Keratinocyte (primary cell): ENCODE data around the gene PRKCA. TPM values are rescaled to one million over a fixed set of nuclear protein-coding genes. Genes with fewer than 3 reads are reported as not detected.

Source experiments
- DNase-seq: peaks from one replicate; pipeline ENCODE4 v3.0.0-alpha.2; 2011; ENCODE audit warnings: low read depth, missing footprints, low spot score
- FAIRE-seq: peaks from 2 replicates; lab custom pipeline; 2011; peaks lifted over from hg19 to GRCh38; lab: Jason Lieb, UNC
- H2AFZ ChIP-seq: 2 replicates; pipeline ENCODE4 v1.6.0; 2012; ENCODE audit warnings: low read length, control low read depth, inconsistent platforms; ENCODE audit not compliant: control insufficient read depth
- H3K27ac ChIP-seq: 2 replicates; pipeline ENCODE4 v1.5.1; 2011; ENCODE audit warnings: low read length; ENCODE audit not compliant: control insufficient read depth, insufficient read depth
- H3K27me3 ChIP-seq: 3 replicates; pipeline ENCODE4 v1.6.0; 2011; ENCODE audit warnings: low read length; ENCODE audit not compliant: control insufficient read depth, insufficient read depth; ENCODE audit errors: extremely low read depth
- H3K36me3 ChIP-seq, 2 experiments: 2 replicates in 1 of 2; 3 replicates in 1 of 2; pipeline ENCODE4 v1.5.1; 2011; ENCODE audit warnings: low read length in 2 of 2, mild to moderate bottlenecking in 1 of 2; ENCODE audit not compliant: control insufficient read depth in 2 of 2, insufficient read depth in 2 of 2; ENCODE audit errors: extremely low read depth in 1 of 2
- H3K4me1 ChIP-seq: 3 replicates; pipeline ENCODE4 v1.5.1; 2011; ENCODE audit warnings: low read length; ENCODE audit not compliant: control insufficient read depth, insufficient read depth; ENCODE audit errors: extremely low read depth
- H3K4me2 ChIP-seq: 3 replicates; pipeline ENCODE4 v1.6.0; 2011; ENCODE audit warnings: low read depth, low read length; ENCODE audit not compliant: control insufficient read depth, insufficient read depth; ENCODE audit errors: extremely low read depth
- H3K4me3 ChIP-seq, 3 experiments: fragments of 200-600 bp in 1 of 3; sonication (generic) in 1 of 3; 2 replicates in 2 of 3; 3 replicates in 1 of 3; pipeline ENCODE4 v1.5.1; 2011 to 2016; ENCODE audit warnings: low read length in 3 of 3, mild to moderate bottlenecking in 3 of 3, control low read depth in 2 of 3, inconsistent platforms in 1 of 3, low read depth in 1 of 3, mixed read lengths in 1 of 3, mixed run types in 1 of 3, moderate library complexity in 1 of 3; ENCODE audit not compliant: control insufficient read depth in 2 of 3, insufficient read depth in 2 of 3; ENCODE audit errors: extremely low read depth in 1 of 3
- H3K79me2 ChIP-seq: 2 replicates; pipeline ENCODE4 v1.6.0; 2012; ENCODE audit warnings: low read length; ENCODE audit not compliant: control insufficient read depth, insufficient read depth
- H3K9ac ChIP-seq: 3 replicates; pipeline ENCODE4 v1.6.0; 2011; ENCODE audit warnings: low read length; ENCODE audit not compliant: control insufficient read depth, insufficient read depth; ENCODE audit errors: extremely low read depth
- H3K9me1 ChIP-seq: 3 replicates; pipeline ENCODE4 v1.6.0; 2011; ENCODE audit warnings: low read length; ENCODE audit not compliant: control insufficient read depth, insufficient read depth; ENCODE audit errors: extremely low read depth
- H3K9me3 ChIP-seq: 2 replicates; pipeline ENCODE4 v1.5.1; 2012; ENCODE audit warnings: low read depth, low read length; ENCODE audit not compliant: control insufficient read depth
- H4K20me1 ChIP-seq: 3 replicates; pipeline ENCODE4 v1.6.0; 2011; ENCODE audit warnings: low read length; ENCODE audit not compliant: control insufficient read depth, insufficient read depth; ENCODE audit errors: extremely low read depth
- CTCF ChIP-seq, 3 experiments: IDR thresholded peaks in 1 of 3; conservative IDR thresholded peaks in 1 of 3; optimal IDR thresholded peaks in 1 of 3; 2 replicates in 2 of 3; 3 replicates in 1 of 3; pipeline versions ENCODE3 to v1.5.1; 2011; ENCODE audit warnings: low read length in 3 of 3, mild to moderate bottlenecking in 3 of 3, moderate library complexity in 2 of 3, control low read depth in 1 of 3, inconsistent platforms in 1 of 3; ENCODE audit not compliant: insufficient read depth in 2 of 3; ENCODE audit errors: extremely low read depth in 1 of 3
- EZH2 ChIP-seq: IDR thresholded peaks from one replicate; pipeline ENCODE4 v1.6.1; 2012; ENCODE audit warnings: inconsistent platforms, mild to moderate bottlenecking, low read length, moderate library complexity
- dilution Hi-C: fragments of 300-500 bp; cut with MboI; formaldehyde crosslinking; loops from one replicate; pipeline ENCODE4 v1.7.0; 2020; ENCODE audit warnings: low sequenced_read_pairs; ENCODE audit not compliant: extremely low pct_ligation_motif_present
- polyA plus RNA-seq, 5 experiments: library from polyadenylated mRNA; depleted of rRNA in 3 of 5; stranded (reverse) in 3 of 5; stranded (forward) in 1 of 5; unstranded in 1 of 5; fragments of >200 nt; gene quantifications; 1 replicate in 1 of 5; 2 replicates in 3 of 5; 3 replicates in 1 of 5; pipeline versions ENCODE4 v1.2.1 to v1.2.3, GENCODE V29; 2011 to 2012; ENCODE audit warnings: missing spikeins in 2 of 5, low read depth in 1 of 5, low replicate concordance in 1 of 5

Gene PRKCA
- polyA plus RNA-seq, 1 donor (not counting 4 experiments of a cell fraction or from before 2014, with no cell fraction given): 3.6 TPM

DNA sequence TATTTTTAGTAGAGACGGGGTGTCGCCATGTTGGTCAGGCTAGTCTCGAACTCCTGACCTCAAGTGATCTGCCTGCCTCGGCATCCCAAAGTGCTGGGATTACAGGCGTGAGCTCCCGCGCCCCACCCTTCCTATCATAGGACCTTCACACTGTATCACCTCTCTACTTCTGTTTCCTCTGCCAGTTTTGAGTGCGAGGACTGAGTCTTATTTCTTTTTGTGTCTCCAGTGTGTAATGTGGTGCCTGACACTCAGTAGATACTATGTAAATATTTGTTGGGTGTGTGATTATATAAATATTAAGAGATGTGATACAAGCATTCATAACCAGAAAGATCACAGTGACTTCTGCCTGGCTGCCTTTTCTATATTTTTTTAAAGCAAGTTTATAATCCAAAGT, 10.5 kb downstream of the PRKCA start:
- H3K9ac ChIP-seq: no peak overlapping the region
- TF ChIP-seq CTCF (optimal IDR thresholded peaks at IDR 0.05 in 1 of 3, IDR thresholded peaks at IDR 0.05 in 1 of 3, conservative IDR thresholded peaks at IDR 0.05 in 1 of 3; ENCODE audit: extremely low read depth in 1 of 3, insufficient read depth in 2 of 3, low read length in 3 of 3) (no peak), EZH2 (no peak)
- no peak for FAIRE-seq

GRCh38 chr17:66313325-66313724, 10.9 kb downstream of the PRKCA start:
- dilution Hi-C loops: no loop called here
- Histone ChIP-seq H3K4me2 (no peak overlapping the region), H3K79me2 (no peaks in the 10 kb centered on the region), H3K9me1 (no peaks in the 10 kb centered on the region), H3K9me3 (no peaks in the 10 kb centered on the region), H3K9ac (no peak overlapping the region), H3K36me3 (no peaks in the 10 kb centered on the region), H2AFZ (no peak overlapping the region), H4K20me1 (no peaks in the 10 kb centered on the region), H3K4me1 (no peaks in the 10 kb centered on the region), H3K27me3 (no peaks in the 10 kb centered on the region), H3K4me3 (no peak overlapping the region), H3K27ac (no peak overlapping the region)
- FAIRE-seq (no peak), DNase-seq (no peak)
- TF ChIP-seq CTCF (optimal IDR thresholded peaks at IDR 0.05 in 1 of 3, IDR thresholded peaks at IDR 0.05 in 1 of 3, conservative IDR thresholded peaks at IDR 0.05 in 1 of 3; ENCODE audit: extremely low read depth in 1 of 3, insufficient read depth in 2 of 3, low read length in 3 of 3): no peak
- no peak for TF ChIP-seq EZH2

More for the DNA sequence above, 10.5 kb downstream of the PRKCA start:
- dilution Hi-C loops: no loop called here
- no peaks in the 10 kb centered on the region for H3K79me2 ChIP-seq
- no peaks in the 10 kb centered on the region for H3K9me1 ChIP-seq
- no peak overlapping the region for H3K4me3 ChIP-seq
- no peak overlapping the region for H2AFZ ChIP-seq
- no peak for DNase-seq
- no peak overlapping the region for H3K4me2 ChIP-seq
- no peaks in the 10 kb centered on the region for H3K27me3 ChIP-seq
- no peaks in the 10 kb centered on the region for H3K4me1 ChIP-seq
- no peaks in the 10 kb centered on the region for H3K36me3 ChIP-seq
- no peaks in the 10 kb centered on the region for H3K9me3 ChIP-seq
- no peak overlapping the region for H3K27ac ChIP-seq
- no peaks in the 10 kb centered on the region for H4K20me1 ChIP-seq
